Activated CD4-positive, alpha-beta T cell treated with anti-CD3 and anti-CD28 coated beads, Interleukin-2, Interleukin-4, amounts not matched to agents 100 ng/mL and 50 ng/mL, durations not matched to agents 16 hours and 8 hours (primary cell): ENCODE results near the gene HMSD.

Experiments used
- DNase-seq: peaks from one replicate; pipeline ENCODE4 v3.0.0-alpha.2; 2020; ENCODE audit warnings: low spot score

Gene HMSD

DNA sequence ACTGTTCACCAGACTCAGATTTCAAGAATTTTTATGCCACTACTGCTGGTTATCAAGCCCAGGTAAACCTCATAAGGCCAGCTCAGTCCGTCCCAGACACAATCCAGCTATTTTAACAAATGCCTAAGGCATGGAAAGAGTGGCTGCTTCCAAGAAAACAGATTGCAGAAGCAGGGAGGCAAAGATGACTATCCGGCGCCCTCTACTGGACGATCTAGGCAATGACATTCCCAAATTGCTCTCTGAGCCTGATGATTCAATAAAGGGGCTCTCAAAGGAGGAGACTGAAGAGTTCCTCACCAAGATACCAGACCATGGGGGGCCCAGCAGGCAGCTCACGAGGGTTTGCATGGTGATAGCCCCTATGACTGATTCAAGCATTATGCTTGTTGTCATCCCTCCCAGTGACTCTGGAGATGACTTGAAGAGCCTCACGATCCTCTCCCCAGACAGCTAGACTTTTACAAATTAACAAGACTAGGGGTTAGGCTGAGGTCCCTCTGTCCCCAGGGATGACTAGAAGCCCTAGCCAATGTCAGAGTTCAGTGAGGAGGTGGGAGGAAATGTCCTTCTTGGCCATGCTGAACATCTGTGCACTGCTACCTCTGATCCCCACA lies 45.8 kb downstream of the HMSD start:
- DNase-seq = peak; percentile 42

GRCh38 chr18:63997041-63997440 lies 47.9 kb downstream of the HMSD start:
- no peak for DNase-seq

GRCh38 chr18:63997606-63998005 lies 48.5 kb downstream of the HMSD start:
- DNase-seq = no peak

DNA sequence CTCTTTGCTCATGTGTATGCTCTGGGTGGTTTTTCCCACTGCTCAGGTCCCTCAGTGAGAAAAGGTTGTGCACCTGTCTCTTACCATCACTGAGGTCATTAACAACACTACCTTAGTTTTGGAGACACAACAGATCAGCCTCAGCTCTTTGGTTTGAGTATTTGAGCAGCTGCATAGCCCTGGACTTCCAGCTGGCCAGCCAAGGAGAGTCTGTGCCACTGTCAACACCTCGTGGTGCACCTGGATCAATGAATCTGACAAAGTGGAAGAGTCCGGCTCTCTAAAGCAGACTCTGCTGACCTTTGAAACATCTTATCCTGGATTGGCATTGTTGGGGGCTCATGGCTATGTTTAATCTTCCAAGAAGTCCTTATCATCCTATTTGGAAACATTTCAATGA lies 50.8 kb downstream of the HMSD start:
- DNase-seq = no peak

- DNase-seq = no peak
Measured at GRCh38 chr18:64002581-64002980, 53.5 kb downstream of the HMSD start.

- no peak for DNase-seq
Measured at GRCh38 chr18:64009305-64009704, 60.2 kb downstream of the HMSD start.
